Activated CD4-positive, alpha-beta T cell treated with anti-CD3 and anti-CD28 coated beads for 36 hours (primary cell): ENCODE measurements around the gene OSBP2. TPM values are rescaled to one million over a fixed set of nuclear protein-coding genes. Genes with fewer than 3 reads are reported as not detected.
A peak's percentile ranks its signal among the peaks of the same experiment; 100 is the strongest.

Source experiments
- ATAC-seq: fragments of 200-7000 bp; cut with Tn5 transposase; one replicate; pipeline ENCODE4 v1.10.0; 2021; ENCODE audit warnings: mild to moderate bottlenecking, moderate library complexity
- CTCF ChIA-PET: fragments of 350-600 bp; sonication (Branson Sonifier 250); formaldehyde crosslinking; loops from one replicate; lab custom pipeline; 2021; ENCODE audit warnings: antibody characterized with exemption; lab: Charles Lee
- POLR2A ChIA-PET: fragments of 350-600 bp; sonication (Branson Sonifier 250); formaldehyde crosslinking; loops from one replicate; lab custom pipeline; 2021; ENCODE audit warnings: antibody characterized with exemption, inconsistent platforms; lab: Charles Lee
- DNase-seq: peaks from one replicate; pipeline ENCODE4 v3.0.0-alpha.2; 2020
- H3K27ac Mint-ChIP-seq: one replicate; pipeline ENCODE4 v1.8.0; 2021; ENCODE audit warnings: mixed read lengths
- H3K27me3 Mint-ChIP-seq: one replicate; pipeline ENCODE4 v1.8.0; 2021; ENCODE audit warnings: mixed read lengths
- H3K36me3 Mint-ChIP-seq: one replicate; pipeline ENCODE4 v1.8.0; 2021; ENCODE audit warnings: low read depth, mixed read lengths
- H3K4me1 Mint-ChIP-seq: one replicate; pipeline ENCODE4 v1.8.0; 2021; ENCODE audit warnings: mixed read lengths
- H3K4me3 Mint-ChIP-seq: one replicate; pipeline ENCODE4 v1.8.0; 2021; ENCODE audit warnings: mild to moderate bottlenecking, moderate library complexity, mixed read lengths
- H3K9me3 Mint-ChIP-seq: one replicate; pipeline ENCODE4 v1.8.0; 2021; ENCODE audit warnings: low read depth, mixed read lengths
- intact Hi-C, 2 experiments: fragments of 100-400 bp; cut with DNase I in 1 of 2; cut with micrococcal nuclease in 1 of 2; formaldehyde crosslinking; loops; one replicate each; pipeline versions ENCODE4 v1.14.2 to v1.15.1; 2022 to 2024; cut with DNase I, micrococcal nuclease
- total RNA-seq, 2 experiments: library from RNA; stranded (reverse); gene quantifications; one replicate each; pipeline ENCODE4 v1.2.3, GENCODE V29; 2021

Gene OSBP2
- total RNA-seq, 2 experiments from 2014 or later = 1.2 to 1.4 TPM

- ATAC-seq (no peak), DNase-seq (peak; percentile 12)
- Mint-ChIP-seq H3K4me3 (no peak overlapping the region), H3K36me3 (no peaks in the 10 kb centered on the region), H3K9me3 (no peaks in the 10 kb centered on the region), H3K4me1 (no peaks in the 10 kb centered on the region), H3K27me3 (peaks cover 22% of the 10 kb centered on the region), H3K27ac (no peak overlapping the region)
- ChIA-PET POLR2A (interaction anchor here (0.8 kb wide), 1 partner anchor 15 kb away, joined by 4 read pairs; no protein-coding TSS in a partner anchor), CTCF (interaction anchor here (0.7 kb wide), 1 partner anchor 22 kb away, joined by 3 read pairs; no protein-coding TSS in a partner anchor)
- intact Hi-C loops = no loop called here
Measured at GRCh38 chr22:30806391-30806861, 111.8 kb downstream of the OSBP2 start.

GRCh38 chr22:30809086-30809485 lies 114.4 kb downstream of the OSBP2 start:
- H3K27me3 Mint-ChIP-seq = peaks cover 6% of the 10 kb centered on the region
- ATAC-seq = no peak

GRCh38 chr22:30810105-30810504 lies 115.4 kb downstream of the OSBP2 start:
- Mint-ChIP-seq H3K9me3 (no peaks in the 10 kb centered on the region), H3K4me1 (no peaks in the 10 kb centered on the region), H3K36me3 (no peaks in the 10 kb centered on the region), H3K4me3 (no peak overlapping the region), H3K27ac (no peak overlapping the region), H3K27me3 (peaks cover 3% of the 10 kb centered on the region)
- intact Hi-C loops = no loop called here
- ATAC-seq = no peak
- POLR2A ChIA-PET = no interaction called here
- CTCF ChIA-PET = no interaction called here
- no peak for DNase-seq

More at GRCh38 chr22:30809086-30809485, 114.4 kb downstream of the OSBP2 start:
- no peak for DNase-seq
- intact Hi-C loops = no loop called here
- CTCF ChIA-PET = interaction anchor here (0.6 kb wide), 1 partner anchor 136 kb away, joined by 3 read pairs; no protein-coding TSS in a partner anchor
- no peaks in the 10 kb centered on the region for H3K36me3 Mint-ChIP-seq
- H3K27ac Mint-ChIP-seq = no peak overlapping the region
- H3K4me3 Mint-ChIP-seq = no peak overlapping the region
- H3K9me3 Mint-ChIP-seq = no peaks in the 10 kb centered on the region
- POLR2A ChIA-PET = interaction anchor here (0.7 kb wide), 1 partner anchor 131 kb away, joined by 4 read pairs; no protein-coding TSS in a partner anchor
- no peaks in the 10 kb centered on the region for H3K4me1 Mint-ChIP-seq

- POLR2A ChIA-PET = no interaction called here
- no peaks in the 10 kb centered on the region for H3K36me3 Mint-ChIP-seq
- DNase-seq (no peak), ATAC-seq (no peak)
- CTCF ChIA-PET = interaction anchor here (0.6 kb wide), 1 partner anchor 74 kb away, joined by 3 read pairs; no protein-coding TSS in a partner anchor
- no peaks in the 10 kb centered on the region for H3K4me1 Mint-ChIP-seq
- no peak overlapping the region for H3K27ac Mint-ChIP-seq
- peaks cover 6% of the 10 kb centered on the region for H3K27me3 Mint-ChIP-seq
- intact Hi-C loops = no loop called here
- H3K4me3 Mint-ChIP-seq = no peak overlapping the region
- no peaks in the 10 kb centered on the region for H3K9me3 Mint-ChIP-seq
Measured at GRCh38 chr22:30813936-30814335, 119.3 kb downstream of the OSBP2 start.

- no peak for ATAC-seq
- DNase-seq = no peak
- Mint-ChIP-seq H3K4me1 (no peaks in the 10 kb centered on the region), H3K36me3 (no peaks in the 10 kb centered on the region), H3K4me3 (no peak overlapping the region), H3K9me3 (no peaks in the 10 kb centered on the region), H3K27ac (no peak overlapping the region), H3K27me3 (peaks cover 16% of the 10 kb centered on the region)
- CTCF ChIA-PET = interaction anchor here (1.2 kb wide), 2 partner anchors 103 to 105 kb away, joined by 5 read pairs; no protein-coding TSS in a partner anchor
- intact Hi-C loops = no loop called here
- POLR2A ChIA-PET = no interaction called here
Measured at GRCh38 chr22:30816413-30816812, 121.7 kb downstream of the OSBP2 start.

- Mint-ChIP-seq H3K9me3 (no peaks in the 10 kb centered on the region), H3K4me1 (peaks cover 3% of the 10 kb centered on the region), H3K36me3 (no peaks in the 10 kb centered on the region), H3K4me3 (no peak overlapping the region), H3K27me3 (peaks cover 40% of the 10 kb centered on the region), H3K27ac (no peak overlapping the region)
- DNase-seq (no peak), ATAC-seq (no peak)
- CTCF ChIA-PET = no interaction called here
- POLR2A ChIA-PET = interaction anchor here (0.6 kb wide), 1 partner anchor 15 kb away, joined by 4 read pairs; no protein-coding TSS in a partner anchor
- intact Hi-C loops = no loop called here
Measured at GRCh38 chr22:30821381-30821780, 126.7 kb downstream of the OSBP2 start.

GRCh38 chr22:30821863-30822215 lies 127.2 kb downstream of the OSBP2 start:
- POLR2A ChIA-PET = interaction anchor here (0.6 kb wide), 1 partner anchor 15 kb away, joined by 4 read pairs; no protein-coding TSS in a partner anchor
- peaks cover 7% of the 10 kb centered on the region for H3K4me1 Mint-ChIP-seq
- H3K9me3 Mint-ChIP-seq = no peaks in the 10 kb centered on the region
- ATAC-seq (no peak), DNase-seq (no peak)
- H3K4me3 Mint-ChIP-seq = no peak overlapping the region
- peaks cover 40% of the 10 kb centered on the region for H3K27me3 Mint-ChIP-seq
- CTCF ChIA-PET = no interaction called here
- H3K36me3 Mint-ChIP-seq = no peaks in the 10 kb centered on the region
- intact Hi-C loops = no loop called here
- H3K27ac Mint-ChIP-seq = no peak overlapping the region

- intact Hi-C loops = no loop called here
- H3K36me3 Mint-ChIP-seq = no peaks in the 10 kb centered on the region
- H3K27me3 Mint-ChIP-seq = peaks cover 38% of the 10 kb centered on the region
- ChIA-PET POLR2A (interaction anchor here (0.6 kb wide), 1 partner anchor 16 kb away, joined by 4 read pairs; no protein-coding TSS in a partner anchor), CTCF (interaction anchor here (0.6 kb wide), 1 partner anchor 34 kb away, joined by 3 read pairs; no protein-coding TSS in a partner anchor)
- peak; percentile 37 for DNase-seq
- no peaks in the 10 kb centered on the region for H3K9me3 Mint-ChIP-seq
- H3K4me1 Mint-ChIP-seq = peaks cover 10% of the 10 kb centered on the region
- no peak overlapping the region for H3K4me3 Mint-ChIP-seq
- no peak overlapping the region for H3K27ac Mint-ChIP-seq
- no peak for ATAC-seq
Measured at GRCh38 chr22:30822216-30823014, 127.7 kb downstream of the OSBP2 start.

GRCh38 chr22:30823015-30823370 lies 128.3 kb downstream of the OSBP2 start:
- POLR2A ChIA-PET = no interaction called here
- no peaks in the 10 kb centered on the region for H3K9me3 Mint-ChIP-seq
- intact Hi-C loops = no loop called here
- ATAC-seq (no peak), DNase-seq (peak; percentile 12)
- peaks cover 10% of the 10 kb centered on the region for H3K4me1 Mint-ChIP-seq
- no peak overlapping the region for H3K27ac Mint-ChIP-seq
- peaks cover 41% of the 10 kb centered on the region for H3K27me3 Mint-ChIP-seq
- H3K4me3 Mint-ChIP-seq = no peak overlapping the region
- CTCF ChIA-PET = interaction anchor here (0.6 kb wide), 1 partner anchor 35 kb away, joined by 3 read pairs; no protein-coding TSS in a partner anchor
- no peaks in the 10 kb centered on the region for H3K36me3 Mint-ChIP-seq

GRCh38 chr22:30824096-30824495 lies 129.4 kb downstream of the OSBP2 start:
- CTCF ChIA-PET = no interaction called here
- intact Hi-C loops = no loop called here
- ATAC-seq (no peak), DNase-seq (no peak)
- Mint-ChIP-seq H3K36me3 (no peaks in the 10 kb centered on the region), H3K9me3 (no peaks in the 10 kb centered on the region), H3K27me3 (peaks cover 39% of the 10 kb centered on the region), H3K4me3 (no peak overlapping the region), H3K27ac (no peak overlapping the region), H3K4me1 (peaks cover 10% of the 10 kb centered on the region)
- POLR2A ChIA-PET = interaction anchor here (0.6 to 0.7 kb wide), 3 partner anchors 242 to 1271 kb away, joined by 3 to 4 read pairs (median 3); partner anchors contain the start of gene THOC5

GRCh38 chr22:30824711-30825110 lies 130.0 kb downstream of the OSBP2 start:
- Mint-ChIP-seq H3K4me3 (no peak overlapping the region), H3K4me1 (peaks cover 10% of the 10 kb centered on the region), H3K9me3 (no peaks in the 10 kb centered on the region), H3K27me3 (peaks cover 37% of the 10 kb centered on the region), H3K27ac (no peak overlapping the region), H3K36me3 (no peaks in the 10 kb centered on the region)
- ChIA-PET POLR2A (interaction anchor here (0.6 to 0.7 kb wide), 3 partner anchors 242 to 1271 kb away, joined by 3 to 4 read pairs (median 3); partner anchors contain the start of gene THOC5), CTCF (no interaction called here)
- intact Hi-C loops = no loop called here
- ATAC-seq (no peak), DNase-seq (no peak)
